NCI-H146 treated with DMSO at 0.1 percent for 48 hours (cell line): ENCODE data around the gene KSR1.
"Not testable (repeated sequence)": the region's sequence is repeated elsewhere in the genome, so short reads cannot be mapped to it uniquely, and the experiment has no call there.

Experiments used
- DNase-seq: peaks from one replicate; lab custom pipeline; 2025; ENCODE audit not compliant: unreplicated experiment; lab: John Stamatoyannopoulos, UW

The KSR1 gene

GRCh38 chr17:27670791-27671590, 214.7 kb downstream of the KSR1 start:
- DNase-seq = no peak

GRCh38 chr17:27671591-27671910, 215.3 kb downstream of the KSR1 start:
- no peak for DNase-seq

GRCh38 chr17:27671977-27672480, 215.8 kb downstream of the KSR1 start:
- DNase-seq = not testable (repeated sequence)

- no peak for DNase-seq
These were observed 218.1 kb downstream of the KSR1 start for GRCh38 chr17:27674335-27674734.
